Liver (tissue), 3 donors: ENCODE results near the gene ATP6V1G2.

Source experiments
- ATF3 ChIP-seq: IDR thresholded peaks from 2 replicates; pipeline ENCODE4 v1.6.1; 2016; ENCODE audit warnings: antibody characterized with exemption
- FOXA1 ChIP-seq: IDR thresholded peaks from 2 replicates; pipeline ENCODE4 v1.6.1; 2016; ENCODE audit warnings: antibody characterized with exemption
- GABPA ChIP-seq, 2 donors: IDR thresholded peaks in 1 of 2; conservative IDR thresholded peaks in 1 of 2; 2 replicates each; pipeline ENCODE4 v1.6.1; 2016; ENCODE audit warnings: antibody characterized with exemption in 2 of 2, mild to moderate bottlenecking in 1 of 2, moderate library complexity in 1 of 2
- HNF4G ChIP-seq: IDR thresholded peaks from 2 replicates; pipeline ENCODE4 v1.6.1; 2016; ENCODE audit warnings: antibody characterized with exemption
- JUND ChIP-seq, 2 donors: IDR thresholded peaks; 2 replicates each; pipeline ENCODE4 v1.6.1; 2016; ENCODE audit warnings: antibody characterized with exemption in 2 of 2
- NR2F2 ChIP-seq: IDR thresholded peaks from 2 replicates; pipeline ENCODE4 v1.6.1; 2016; ENCODE audit warnings: antibody characterized with exemption
- RAD21 ChIP-seq, 2 donors: IDR thresholded peaks; 2 replicates each; pipeline ENCODE4 v1.6.1; 2016; ENCODE audit warnings: antibody characterized with exemption in 2 of 2, mild to moderate bottlenecking in 2 of 2
- RXRA ChIP-seq, 2 donors: IDR thresholded peaks; 2 replicates each; pipeline ENCODE4 v1.6.1; 2017 to 2018; ENCODE audit warnings: antibody characterized with exemption in 2 of 2, mild to moderate bottlenecking in 1 of 2
- YY1 ChIP-seq: IDR thresholded peaks from 2 replicates; pipeline ENCODE4 v1.6.1; 2016; ENCODE audit warnings: antibody characterized with exemption, mild to moderate bottlenecking
- ZBTB33 ChIP-seq: IDR thresholded peaks from 2 replicates; pipeline ENCODE4 v1.6.1; 2016; ENCODE audit warnings: antibody characterized with exemption
- TF ChIP-seq, protein P1 (sequence below): fragments of 150-350 bp; IDR thresholded peaks from 2 replicates; pipeline ENCODE4 v1.5.1; 2017; ENCODE audit warnings: improper control_type of control experiment, low read depth, low read length; ENCODE audit not compliant: missing input control
- TF ChIP-seq, protein P2 (sequence below): IDR thresholded peaks from 2 replicates; pipeline ENCODE4 v1.6.1; 2016; ENCODE audit warnings: antibody characterized with exemption, mild to moderate bottlenecking
- donor health status: healthy.
- donor health status: healthy.

GRCh38 chr6:31521835-31522234 is 24.6 kb downstream of the ATP6V1G2 start:
- TF ChIP-seq, protein P1, sequence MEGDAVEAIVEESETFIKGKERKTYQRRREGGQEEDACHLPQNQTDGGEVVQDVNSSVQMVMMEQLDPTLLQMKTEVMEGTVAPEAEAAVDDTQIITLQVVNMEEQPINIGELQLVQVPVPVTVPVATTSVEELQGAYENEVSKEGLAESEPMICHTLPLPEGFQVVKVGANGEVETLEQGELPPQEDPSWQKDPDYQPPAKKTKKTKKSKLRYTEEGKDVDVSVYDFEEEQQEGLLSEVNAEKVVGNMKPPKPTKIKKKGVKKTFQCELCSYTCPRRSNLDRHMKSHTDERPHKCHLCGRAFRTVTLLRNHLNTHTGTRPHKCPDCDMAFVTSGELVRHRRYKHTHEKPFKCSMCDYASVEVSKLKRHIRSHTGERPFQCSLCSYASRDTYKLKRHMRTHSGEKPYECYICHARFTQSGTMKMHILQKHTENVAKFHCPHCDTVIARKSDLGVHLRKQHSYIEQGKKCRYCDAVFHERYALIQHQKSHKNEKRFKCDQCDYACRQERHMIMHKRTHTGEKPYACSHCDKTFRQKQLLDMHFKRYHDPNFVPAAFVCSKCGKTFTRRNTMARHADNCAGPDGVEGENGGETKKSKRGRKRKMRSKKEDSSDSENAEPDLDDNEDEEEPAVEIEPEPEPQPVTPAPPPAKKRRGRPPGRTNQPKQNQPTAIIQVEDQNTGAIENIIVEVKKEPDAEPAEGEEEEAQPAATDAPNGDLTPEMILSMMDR = no peak
- TF ChIP-seq GABPA (IDR thresholded peaks at IDR 0.05 in 1 of 2, conservative IDR thresholded peaks at IDR 0.05 in 1 of 2) = no peak
- TF ChIP-seq ZBTB33 = no peak
- TF ChIP-seq ATF3 = no peak
- TF ChIP-seq, protein P2, sequence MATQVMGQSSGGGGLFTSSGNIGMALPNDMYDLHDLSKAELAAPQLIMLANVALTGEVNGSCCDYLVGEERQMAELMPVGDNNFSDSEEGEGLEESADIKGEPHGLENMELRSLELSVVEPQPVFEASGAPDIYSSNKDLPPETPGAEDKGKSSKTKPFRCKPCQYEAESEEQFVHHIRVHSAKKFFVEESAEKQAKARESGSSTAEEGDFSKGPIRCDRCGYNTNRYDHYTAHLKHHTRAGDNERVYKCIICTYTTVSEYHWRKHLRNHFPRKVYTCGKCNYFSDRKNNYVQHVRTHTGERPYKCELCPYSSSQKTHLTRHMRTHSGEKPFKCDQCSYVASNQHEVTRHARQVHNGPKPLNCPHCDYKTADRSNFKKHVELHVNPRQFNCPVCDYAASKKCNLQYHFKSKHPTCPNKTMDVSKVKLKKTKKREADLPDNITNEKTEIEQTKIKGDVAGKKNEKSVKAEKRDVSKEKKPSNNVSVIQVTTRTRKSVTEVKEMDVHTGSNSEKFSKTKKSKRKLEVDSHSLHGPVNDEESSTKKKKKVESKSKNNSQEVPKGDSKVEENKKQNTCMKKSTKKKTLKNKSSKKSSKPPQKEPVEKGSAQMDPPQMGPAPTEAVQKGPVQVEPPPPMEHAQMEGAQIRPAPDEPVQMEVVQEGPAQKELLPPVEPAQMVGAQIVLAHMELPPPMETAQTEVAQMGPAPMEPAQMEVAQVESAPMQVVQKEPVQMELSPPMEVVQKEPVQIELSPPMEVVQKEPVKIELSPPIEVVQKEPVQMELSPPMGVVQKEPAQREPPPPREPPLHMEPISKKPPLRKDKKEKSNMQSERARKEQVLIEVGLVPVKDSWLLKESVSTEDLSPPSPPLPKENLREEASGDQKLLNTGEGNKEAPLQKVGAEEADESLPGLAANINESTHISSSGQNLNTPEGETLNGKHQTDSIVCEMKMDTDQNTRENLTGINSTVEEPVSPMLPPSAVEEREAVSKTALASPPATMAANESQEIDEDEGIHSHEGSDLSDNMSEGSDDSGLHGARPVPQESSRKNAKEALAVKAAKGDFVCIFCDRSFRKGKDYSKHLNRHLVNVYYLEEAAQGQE = no peak
- TF ChIP-seq YY1 = no peak
- TF ChIP-seq RAD21 (IDR thresholded peaks at IDR 0.05) = no peak
- TF ChIP-seq HNF4G = no peak
- TF ChIP-seq JUND (IDR thresholded peaks at IDR 0.05) = no peak
- no peak for TF ChIP-seq NR2F2
- no peak for TF ChIP-seq FOXA1
- no peak for TF ChIP-seq RXRA (IDR thresholded peaks at IDR 0.05)
